HCT116 (cell line): ENCODE measurements around the gene ECE2. TPM values are rescaled to one million over a fixed set of nuclear protein-coding genes. Genes with fewer than 3 reads are reported as not detected.
A peak's percentile ranks its signal among the peaks of the same experiment; 100 is the strongest.

Source experiments
- ATAC-seq: fragments of 200-7000 bp; cut with Tn5 transposase; 2 replicates; pipeline ENCODE4 v1.9.1; 2020; ENCODE audit warnings: mild to moderate bottlenecking, moderate library complexity
- BruUV-seq: library from RNA; stranded (reverse); fragments of 400-500 nt; replicated peaks from 2 replicates; lab custom pipeline; 2021; lab: Mats Ljungman, UMichigan
- CTCF ChIA-PET: fragments of 300-600 bp; sonication (Branson Sonifier 250); formaldehyde crosslinking; loops from one replicate; lab custom pipeline; 2021; ENCODE audit warnings: antibody characterized with exemption; lab: Charles Lee
- POLR2A ChIA-PET: fragments of 300-600, 350-600 bp; sonication (Branson Sonifier 250); formaldehyde crosslinking; loops from one replicate; lab custom pipeline; 2021; ENCODE audit warnings: antibody characterized with exemption; lab: Charles Lee
- RAD21 ChIA-PET, 2 experiments: fragments of 300-600 bp; sonication (Branson Sonifier 250); formaldehyde crosslinking; loops; one replicate each; lab custom pipeline; 2023; ENCODE audit warnings: low total read pairs in 2 of 2; ENCODE audit not compliant: uncharacterized antibody in 2 of 2, unreplicated experiment in 2 of 2, low non-redundant PET in 1 of 2; lab: Charles Lee
- DNase-seq: peaks from one replicate; pipeline ENCODE4 v3.0.0-alpha.2; 2010; ENCODE audit warnings: low read depth, low spot score
- H2AFZ ChIP-seq: fragments of 200-600 bp; shearing (Covaris generic), sonication (generic); 2 replicates; pipeline ENCODE4 v1.6.1; 2017; ENCODE audit warnings: low read depth, mixed run types, mixed read lengths, antibody characterized with exemption, low read length; ENCODE audit not compliant: poor library complexity, severe bottlenecking
- H3K27ac ChIP-seq: 2 replicates; pipeline ENCODE4 v1.5.1; 2012; ENCODE audit warnings: low read depth, low read length
- H3K27me3 ChIP-seq: fragments of 200-600 bp; sonication (generic); 2 replicates; pipeline ENCODE4 v1.6.1; 2016; ENCODE audit warnings: mixed run types, low read length, mixed read lengths; ENCODE audit not compliant: insufficient read depth
- H3K36me3 ChIP-seq, 2 experiments: fragments of 200-500 bp in 1 of 2; fragments of 200-600 bp in 1 of 2; sonication (Bioruptor generic) in 1 of 2; sonication (generic) in 1 of 2; 2 replicates each; pipeline versions ENCODE4 v1.5.1 to v1.6.1; 2014 to 2016; ENCODE audit warnings: low read length in 2 of 2, inconsistent platforms in 1 of 2, mixed read lengths in 1 of 2, mixed run types in 1 of 2; ENCODE audit not compliant: insufficient read depth in 2 of 2, control insufficient read depth in 1 of 2
- H3K4me1 ChIP-seq, 2 experiments: fragments of 200-600 bp in 1 of 2; sonication (generic) in 1 of 2; 2 replicates each; pipeline versions ENCODE4 v1.5.1 to v1.6.1; 2012 to 2017; ENCODE audit warnings: low read length in 2 of 2, inconsistent platforms in 1 of 2, mild to moderate bottlenecking in 1 of 2, mixed read lengths in 1 of 2, mixed run types in 1 of 2, moderate library complexity in 1 of 2; ENCODE audit not compliant: insufficient read depth in 2 of 2, control insufficient read depth in 1 of 2
- H3K4me2 ChIP-seq: fragments of 200-600 bp; sonication (generic); 2 replicates; pipeline ENCODE4 v1.6.1; 2017; ENCODE audit warnings: mixed run types, low read length, mixed read lengths
- H3K4me3 ChIP-seq, 2 experiments: fragments of 200-600 bp in 1 of 2; sonication (generic) in 1 of 2; replicated peaks in 1 of 2; 2 replicates each; pipeline ENCODE4 v1.5.1; 2011 to 2016; ENCODE audit warnings: low read length in 2 of 2, control low read depth in 1 of 2, low read depth in 1 of 2, mild to moderate bottlenecking in 1 of 2, mixed read lengths in 1 of 2, mixed run types in 1 of 2
- H3K79me2 ChIP-seq: fragments of 200-600 bp; sonication (generic); 2 replicates; pipeline ENCODE4 v1.6.1; 2017; ENCODE audit warnings: mild to moderate bottlenecking, mixed run types, low read length, moderate library complexity, mixed read lengths; ENCODE audit not compliant: insufficient read depth
- H3K9ac ChIP-seq: fragments of 200-600 bp; sonication (generic); 2 replicates; pipeline ENCODE4 v1.6.1; 2016; ENCODE audit warnings: low read length, mixed read lengths
- H3K9me2 ChIP-seq: fragments of 200-600 bp; sonication (generic), shearing (Covaris generic); 2 replicates; pipeline ENCODE4 v1.6.1; 2017; ENCODE audit warnings: mixed run types, mild to moderate bottlenecking, moderate library complexity; ENCODE audit not compliant: insufficient read depth
- H3K9me3 ChIP-seq, 2 experiments: fragments of 200-500 bp in 1 of 2; fragments of 200-600 bp in 1 of 2; sonication (Bioruptor generic) in 1 of 2; sonication (generic) in 1 of 2; 2 replicates each; pipeline ENCODE4 v1.6.1; 2014 to 2017; ENCODE audit warnings: low read length in 2 of 2, mixed read lengths in 2 of 2, inconsistent platforms in 1 of 2, low read depth in 1 of 2, mild to moderate bottlenecking in 1 of 2, mixed run types in 1 of 2, moderate library complexity in 1 of 2; ENCODE audit not compliant: control insufficient read depth in 1 of 2, insufficient read depth in 1 of 2
- H4K20me1 ChIP-seq: fragments of 200-600 bp; sonication (generic), shearing (Covaris generic); 2 replicates; pipeline ENCODE4 v1.6.1; 2017; ENCODE audit warnings: mixed run types, mild to moderate bottlenecking, moderate library complexity; ENCODE audit not compliant: insufficient read depth
- CBX3 ChIP-seq: IDR thresholded peaks from 2 replicates; pipeline ENCODE4 v1.6.1; 2012; ENCODE audit warnings: low read depth
- CEBPB ChIP-seq: IDR thresholded peaks from 2 replicates; pipeline ENCODE4 v1.6.1; 2012; ENCODE audit warnings: low read depth
- EGR1 ChIP-seq: IDR thresholded peaks from 2 replicates; pipeline ENCODE4 v1.6.1; 2012; ENCODE audit warnings: low read depth
- ELF1 ChIP-seq: IDR thresholded peaks from 2 replicates; pipeline ENCODE4 v1.6.1; 2012; ENCODE audit warnings: low read depth, borderline replicate concordance
- EZH2 ChIP-seq: fragments of 200-600 bp; sonication (generic); IDR thresholded peaks from 2 replicates; pipeline ENCODE4 v1.6.1; 2017; ENCODE audit warnings: antibody characterized with exemption, mixed run types
- EZH2phosphoT487 ChIP-seq: fragments of 200-600 bp; IDR thresholded peaks from 2 replicates; pipeline ENCODE4 v1.6.1; 2018; ENCODE audit warnings: antibody characterized with exemption, borderline replicate concordance
- FOSL1 ChIP-seq: IDR thresholded peaks from 2 replicates; pipeline ENCODE4 v1.6.1; 2012; ENCODE audit warnings: low read depth
- JUND ChIP-seq: IDR thresholded peaks from 2 replicates; pipeline ENCODE4 v1.6.1; 2012
- POLR2A ChIP-seq: IDR thresholded peaks from 2 replicates; pipeline ENCODE4 v1.7.0; 2011; ENCODE audit warnings: borderline replicate concordance; ENCODE audit not compliant: insufficient read depth, insufficient read length; ENCODE audit errors: extremely low read depth
- POLR2AphosphoS5 ChIP-seq: IDR thresholded peaks from 2 replicates; pipeline ENCODE4 v1.6.1; 2011; ENCODE audit warnings: mild to moderate bottlenecking, low read depth, low read length, moderate library complexity
- RAD21 ChIP-seq: IDR thresholded peaks from 2 replicates; pipeline ENCODE4 v1.6.1; 2012; ENCODE audit warnings: low read depth, mild to moderate bottlenecking
- SP1 ChIP-seq: IDR thresholded peaks from 2 replicates; pipeline ENCODE4 v1.6.1; 2012; ENCODE audit warnings: low read depth
- SRF ChIP-seq: IDR thresholded peaks from 2 replicates; pipeline ENCODE4 v1.6.1; 2012; ENCODE audit warnings: low read depth
- TCF7L2 ChIP-seq: IDR thresholded peaks from 2 replicates; pipeline ENCODE4 v1.7.0; 2011; ENCODE audit warnings: borderline replicate concordance, inconsistent platforms; ENCODE audit not compliant: insufficient read depth, insufficient read length; ENCODE audit errors: extremely low read depth
- YY1 ChIP-seq: IDR thresholded peaks from 2 replicates; pipeline ENCODE4 v1.6.1; 2011; ENCODE audit warnings: low read length, low read depth, moderate library complexity, mild to moderate bottlenecking; ENCODE audit not compliant: insufficient replicate concordance; ENCODE audit errors: extremely low read depth
- ZFX ChIP-seq: fragments of 450-650 bp; IDR thresholded peaks from 2 replicates; pipeline ENCODE4 v1.6.1; 2017
- ZNF274 ChIP-seq: fragments of 200-500 bp; sonication (Bioruptor generic); IDR thresholded peaks from 2 replicates; pipeline ENCODE4 v1.6.1; 2014; ENCODE audit warnings: mild to moderate bottlenecking, low read depth, low read length, inconsistent platforms
- intact Hi-C: fragments of 100-400 bp; cut with micrococcal nuclease; formaldehyde crosslinking; loops from 2 replicates; pipeline ENCODE4 v1.10.0; 2022
- total RNA-seq: library from RNA; stranded (reverse); gene quantifications from one replicate; pipeline ENCODE4 v1.2.1, GENCODE V29; 2021; ENCODE audit not compliant: unreplicated experiment
- TF ChIP-seq, protein P1 (sequence below): IDR thresholded peaks from 2 replicates; pipeline ENCODE4 v1.6.1; 2011; ENCODE audit warnings: mild to moderate bottlenecking, low read length, moderate library complexity; ENCODE audit not compliant: insufficient replicate concordance; ENCODE audit errors: extremely low read depth
- TF ChIP-seq, protein P2 (sequence below): IDR thresholded peaks from 2 replicates; pipeline ENCODE4 v1.6.1; 2012
- TF ChIP-seq, protein P3 (sequence below): IDR thresholded peaks from 2 replicates; pipeline ENCODE4 v1.6.1; 2012; ENCODE audit warnings: low read depth
- TF ChIP-seq, protein P4 (sequence below): IDR thresholded peaks from 2 replicates; pipeline ENCODE4 v1.6.1; 2012

Gene ECE2
- total RNA-seq, 1 experiment from 2014 or later, result not detected

DNA sequence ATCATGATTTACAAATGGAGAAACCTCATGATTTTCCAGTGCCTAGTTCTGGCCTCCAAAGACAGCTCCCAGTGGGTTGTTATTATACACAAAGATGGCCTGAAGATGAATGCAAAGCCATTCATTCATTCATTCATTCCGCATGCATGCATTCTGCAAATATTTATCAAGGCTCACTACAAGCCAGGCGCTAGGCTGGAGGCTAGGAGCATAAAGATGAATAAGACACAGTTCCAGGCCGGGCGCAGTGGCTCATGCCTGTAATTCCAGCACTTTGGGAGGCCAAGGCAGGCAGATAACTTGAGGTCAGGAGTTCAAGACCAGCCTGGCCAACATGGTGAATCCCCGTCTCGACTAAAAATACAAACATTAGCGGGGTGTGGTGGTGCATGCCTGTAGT lies 20.8 kb downstream of the ECE2 start (continued):
- TF ChIP-seq EGR1 (no peak), JUND (no peak), FOSL1 (no peak), YY1 (no peak)
- TF ChIP-seq, all 23 proteins: peak for 0

DNA sequence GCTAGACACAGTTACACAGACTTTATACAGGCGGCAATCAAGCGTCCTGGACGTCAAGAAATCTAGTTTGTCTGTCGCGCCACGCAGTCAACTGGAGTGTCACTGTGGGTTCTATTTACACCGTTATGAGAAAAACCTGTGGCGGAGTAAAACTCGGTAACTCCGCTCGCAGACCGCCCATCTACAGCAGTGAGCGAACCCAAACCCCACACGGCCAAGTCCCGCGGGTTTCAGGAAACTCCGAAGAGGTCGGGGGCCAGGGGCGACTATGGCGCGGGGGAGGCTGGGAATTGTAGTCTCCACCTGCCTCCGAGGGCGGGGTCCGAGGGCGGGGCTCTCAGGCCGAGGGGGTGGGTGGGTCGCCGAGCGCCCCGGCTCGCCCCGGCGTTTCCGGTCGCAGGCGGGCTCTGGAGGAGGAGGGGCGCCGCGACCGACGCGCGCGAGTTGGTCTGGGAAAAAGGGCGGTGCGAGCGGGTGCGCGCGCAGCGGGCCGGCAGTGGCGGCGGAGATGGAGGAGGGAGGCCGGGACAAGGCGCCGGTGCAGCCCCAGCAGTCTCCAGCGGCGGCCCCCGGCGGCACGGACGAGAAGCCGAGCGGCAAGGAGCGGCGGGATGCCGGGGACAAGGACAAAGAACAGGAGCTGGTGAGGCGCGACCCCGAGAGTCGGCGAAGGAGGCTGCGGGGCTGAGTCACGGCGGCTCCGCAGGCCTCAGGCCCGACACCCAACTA lies 23.1 kb downstream of the ECE2 start, which contains the start of gene PSMD2:
PSMD2 (plus strand) TSS at position 483 of the 729 bp plus-strand sequence; CDS start at position 509, 26 bp downstream.
- BruUV-seq, result no TSS peak
- Histone ChIP-seq H4K20me1 (no peaks in the 10 kb centered on the region), H3K79me2 (peaks cover 47% of the 10 kb centered on the region), H3K9me3 (no peaks in the 10 kb centered on the region), H3K36me3 (peaks cover 29 to 32% of the 10 kb centered on the region in 2 experiments), H3K4me1 (peaks cover 4 to 14% of the 10 kb centered on the region in 2 experiments), H3K4me2 (peak within 1 kb of the TSS; percentile 91), H3K27ac (peak within 1 kb of the TSS; percentile 77), H3K27me3 (no peaks in the 10 kb centered on the region), H2AFZ (peak within 1 kb of the TSS; percentile 46), H3K9me2 (no peaks in the 10 kb centered on the region), H3K4me3 (peak within 1 kb of the TSS; percentile 72 to 84), H3K9ac (peak within 1 kb of the TSS; percentile 91)
- peak; percentile 93 for ATAC-seq
- intact Hi-C loops, result no loop called here
- ChIA-PET CTCF (no interaction called here), POLR2A (no interaction called here), RAD21 (no interaction called here)
- DNase-seq, result peak; percentile 89
- no peak; the same call in 1 of the 2 replicates for TF ChIP-seq JUND
- TF ChIP-seq, protein P1, sequence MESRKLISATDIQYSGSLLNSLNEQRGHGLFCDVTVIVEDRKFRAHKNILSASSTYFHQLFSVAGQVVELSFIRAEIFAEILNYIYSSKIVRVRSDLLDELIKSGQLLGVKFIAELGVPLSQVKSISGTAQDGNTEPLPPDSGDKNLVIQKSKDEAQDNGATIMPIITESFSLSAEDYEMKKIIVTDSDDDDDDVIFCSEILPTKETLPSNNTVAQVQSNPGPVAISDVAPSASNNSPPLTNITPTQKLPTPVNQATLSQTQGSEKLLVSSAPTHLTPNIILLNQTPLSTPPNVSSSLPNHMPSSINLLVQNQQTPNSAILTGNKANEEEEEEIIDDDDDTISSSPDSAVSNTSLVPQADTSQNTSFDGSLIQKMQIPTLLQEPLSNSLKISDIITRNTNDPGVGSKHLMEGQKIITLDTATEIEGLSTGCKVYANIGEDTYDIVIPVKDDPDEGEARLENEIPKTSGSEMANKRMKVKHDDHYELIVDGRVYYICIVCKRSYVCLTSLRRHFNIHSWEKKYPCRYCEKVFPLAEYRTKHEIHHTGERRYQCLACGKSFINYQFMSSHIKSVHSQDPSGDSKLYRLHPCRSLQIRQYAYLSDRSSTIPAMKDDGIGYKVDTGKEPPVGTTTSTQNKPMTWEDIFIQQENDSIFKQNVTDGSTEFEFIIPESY, result peak; percentile 96
- TF ChIP-seq, protein P2, sequence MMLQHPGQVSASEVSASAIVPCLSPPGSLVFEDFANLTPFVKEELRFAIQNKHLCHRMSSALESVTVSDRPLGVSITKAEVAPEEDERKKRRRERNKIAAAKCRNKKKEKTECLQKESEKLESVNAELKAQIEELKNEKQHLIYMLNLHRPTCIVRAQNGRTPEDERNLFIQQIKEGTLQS, result no peak
- TF ChIP-seq CBX3, result 0 out of 2 replicates have a peak, but pooled peaks have one; percentile 5
- no peak for TF ChIP-seq EZH2phosphoT487
- TF ChIP-seq ZNF274, result no peak
- no peak for TF ChIP-seq EZH2
- peak; percentile 80 for TF ChIP-seq POLR2AphosphoS5
- TF ChIP-seq ZFX, result peak; percentile 98
- no peak for TF ChIP-seq ELF1
- no peak for TF ChIP-seq TCF7L2
- TF ChIP-seq POLR2A, result peak; percentile 66
- peak; percentile 57; the same call in 1 of the 2 replicates for TF ChIP-seq SP1
- TF ChIP-seq FOSL1, result no peak
- TF ChIP-seq, protein P3, sequence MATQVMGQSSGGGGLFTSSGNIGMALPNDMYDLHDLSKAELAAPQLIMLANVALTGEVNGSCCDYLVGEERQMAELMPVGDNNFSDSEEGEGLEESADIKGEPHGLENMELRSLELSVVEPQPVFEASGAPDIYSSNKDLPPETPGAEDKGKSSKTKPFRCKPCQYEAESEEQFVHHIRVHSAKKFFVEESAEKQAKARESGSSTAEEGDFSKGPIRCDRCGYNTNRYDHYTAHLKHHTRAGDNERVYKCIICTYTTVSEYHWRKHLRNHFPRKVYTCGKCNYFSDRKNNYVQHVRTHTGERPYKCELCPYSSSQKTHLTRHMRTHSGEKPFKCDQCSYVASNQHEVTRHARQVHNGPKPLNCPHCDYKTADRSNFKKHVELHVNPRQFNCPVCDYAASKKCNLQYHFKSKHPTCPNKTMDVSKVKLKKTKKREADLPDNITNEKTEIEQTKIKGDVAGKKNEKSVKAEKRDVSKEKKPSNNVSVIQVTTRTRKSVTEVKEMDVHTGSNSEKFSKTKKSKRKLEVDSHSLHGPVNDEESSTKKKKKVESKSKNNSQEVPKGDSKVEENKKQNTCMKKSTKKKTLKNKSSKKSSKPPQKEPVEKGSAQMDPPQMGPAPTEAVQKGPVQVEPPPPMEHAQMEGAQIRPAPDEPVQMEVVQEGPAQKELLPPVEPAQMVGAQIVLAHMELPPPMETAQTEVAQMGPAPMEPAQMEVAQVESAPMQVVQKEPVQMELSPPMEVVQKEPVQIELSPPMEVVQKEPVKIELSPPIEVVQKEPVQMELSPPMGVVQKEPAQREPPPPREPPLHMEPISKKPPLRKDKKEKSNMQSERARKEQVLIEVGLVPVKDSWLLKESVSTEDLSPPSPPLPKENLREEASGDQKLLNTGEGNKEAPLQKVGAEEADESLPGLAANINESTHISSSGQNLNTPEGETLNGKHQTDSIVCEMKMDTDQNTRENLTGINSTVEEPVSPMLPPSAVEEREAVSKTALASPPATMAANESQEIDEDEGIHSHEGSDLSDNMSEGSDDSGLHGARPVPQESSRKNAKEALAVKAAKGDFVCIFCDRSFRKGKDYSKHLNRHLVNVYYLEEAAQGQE, result no peak
- TF ChIP-seq YY1, result peak; percentile 54
- no peak for TF ChIP-seq RAD21
- TF ChIP-seq, protein P4, sequence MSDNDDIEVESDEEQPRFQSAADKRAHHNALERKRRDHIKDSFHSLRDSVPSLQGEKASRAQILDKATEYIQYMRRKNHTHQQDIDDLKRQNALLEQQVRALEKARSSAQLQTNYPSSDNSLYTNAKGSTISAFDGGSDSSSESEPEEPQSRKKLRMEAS, result no peak
- TF ChIP-seq CEBPB, result no peak
- no peak for TF ChIP-seq SRF
- peak; percentile 55 for TF ChIP-seq EGR1
